Measurements from ENCODE around the gene MYRIP.

Gene MYRIP

DNA sequence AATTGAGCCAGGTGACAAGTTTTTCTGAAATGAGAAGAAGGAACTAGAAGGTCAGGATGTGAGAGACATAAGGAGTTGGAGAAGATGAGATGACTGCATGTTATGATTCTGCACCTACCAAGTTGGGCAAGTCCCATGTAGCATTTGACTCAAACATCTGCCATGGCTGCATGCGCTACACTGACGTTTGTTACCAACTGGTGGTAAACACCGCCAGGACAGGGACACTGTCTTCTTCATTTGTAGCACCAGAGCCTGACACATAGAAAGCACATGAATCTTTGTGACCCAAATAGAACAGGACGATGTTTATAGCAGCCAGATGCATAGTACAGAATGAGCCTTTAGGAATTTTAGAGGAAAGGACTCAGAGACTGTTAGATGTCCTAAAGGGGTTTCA is 236.7 kb downstream of the MYRIP start:
- H3K9ac ChIP-seq (ENCODE audit: low read depth, low read length) = no peak overlapping the region
- H3K4me1 ChIP-seq (ENCODE audit: control insufficient read depth, insufficient read depth, low read length) = no peaks in the 10 kb centered on the region
- H3K36me3 ChIP-seq (ENCODE audit: control insufficient read depth, insufficient read depth, low read length) = no peaks in the 10 kb centered on the region
- no peaks in the 10 kb centered on the region for H3K27me3 ChIP-seq (ENCODE audit: control insufficient read depth, insufficient read depth, low read length)
- H3K4me3 ChIP-seq (ENCODE audit: low read depth, low read length) = no peak overlapping the region
- no peaks in the 10 kb centered on the region for H3K9me3 ChIP-seq (ENCODE audit: control insufficient read depth, insufficient read depth, low read length)

DNA sequence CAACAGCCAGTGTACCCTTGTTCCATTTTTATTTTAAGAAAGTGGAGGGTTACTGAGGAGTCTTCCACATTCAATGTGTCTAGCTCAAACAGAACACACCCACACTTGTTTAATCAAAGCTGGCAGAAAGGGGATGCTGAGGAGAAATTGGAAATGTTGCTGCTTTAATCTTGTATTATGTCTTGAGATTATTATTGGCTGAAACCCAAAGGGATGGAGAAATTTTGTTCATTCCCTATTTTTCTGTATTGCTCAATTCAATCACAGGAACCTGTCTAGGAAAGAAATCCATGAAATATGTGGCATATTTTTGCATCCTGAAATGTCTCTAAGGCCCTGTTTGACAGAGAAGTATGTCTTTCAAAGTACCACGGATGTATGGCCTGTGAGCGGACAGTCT is 238.0 kb downstream of the MYRIP start:
- Histone ChIP-seq H3K9ac (ENCODE audit: low read depth, low read length) (no peak overlapping the region), H3K4me1 (ENCODE audit: control insufficient read depth, insufficient read depth, low read length) (no peaks in the 10 kb centered on the region), H3K4me3 (ENCODE audit: low read depth, low read length) (no peak overlapping the region), H3K36me3 (ENCODE audit: control insufficient read depth, insufficient read depth, low read length) (no peaks in the 10 kb centered on the region), H3K9me3 (ENCODE audit: control insufficient read depth, insufficient read depth, low read length) (no peaks in the 10 kb centered on the region), H3K27me3 (ENCODE audit: control insufficient read depth, insufficient read depth, low read length) (no peaks in the 10 kb centered on the region)

DNA sequence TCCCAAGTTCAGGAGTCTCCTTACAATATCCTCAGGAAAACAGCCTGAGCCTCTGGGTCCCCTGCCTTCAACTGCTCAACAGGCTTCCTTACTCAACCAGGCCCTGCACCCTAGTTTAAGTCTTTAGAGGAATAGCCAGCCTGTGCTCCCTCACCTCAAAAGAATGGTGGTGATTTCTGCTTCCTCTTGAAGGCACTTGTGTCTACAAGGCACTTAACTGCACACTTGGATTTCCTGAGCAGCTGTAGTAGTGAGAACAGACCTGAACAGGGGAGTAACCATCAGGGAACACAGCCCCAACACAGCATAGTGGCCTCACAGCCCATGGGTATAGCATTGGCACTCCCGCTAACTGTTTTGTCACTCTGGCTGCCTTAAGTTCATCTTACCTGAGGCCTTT is 244.3 kb downstream of the MYRIP start:
- H3K36me3 ChIP-seq (ENCODE audit: control insufficient read depth, insufficient read depth, low read length) = no peaks in the 10 kb centered on the region
- H3K9ac ChIP-seq (ENCODE audit: low read depth, low read length) = no peak overlapping the region
- no peak overlapping the region for H3K4me3 ChIP-seq (ENCODE audit: low read depth, low read length)
- no peaks in the 10 kb centered on the region for H3K27me3 ChIP-seq (ENCODE audit: control insufficient read depth, insufficient read depth, low read length)
- H3K9me3 ChIP-seq (ENCODE audit: control insufficient read depth, insufficient read depth, low read length) = no peaks in the 10 kb centered on the region
- H3K4me1 ChIP-seq (ENCODE audit: control insufficient read depth, insufficient read depth, low read length) = no peaks in the 10 kb centered on the region

DNA sequence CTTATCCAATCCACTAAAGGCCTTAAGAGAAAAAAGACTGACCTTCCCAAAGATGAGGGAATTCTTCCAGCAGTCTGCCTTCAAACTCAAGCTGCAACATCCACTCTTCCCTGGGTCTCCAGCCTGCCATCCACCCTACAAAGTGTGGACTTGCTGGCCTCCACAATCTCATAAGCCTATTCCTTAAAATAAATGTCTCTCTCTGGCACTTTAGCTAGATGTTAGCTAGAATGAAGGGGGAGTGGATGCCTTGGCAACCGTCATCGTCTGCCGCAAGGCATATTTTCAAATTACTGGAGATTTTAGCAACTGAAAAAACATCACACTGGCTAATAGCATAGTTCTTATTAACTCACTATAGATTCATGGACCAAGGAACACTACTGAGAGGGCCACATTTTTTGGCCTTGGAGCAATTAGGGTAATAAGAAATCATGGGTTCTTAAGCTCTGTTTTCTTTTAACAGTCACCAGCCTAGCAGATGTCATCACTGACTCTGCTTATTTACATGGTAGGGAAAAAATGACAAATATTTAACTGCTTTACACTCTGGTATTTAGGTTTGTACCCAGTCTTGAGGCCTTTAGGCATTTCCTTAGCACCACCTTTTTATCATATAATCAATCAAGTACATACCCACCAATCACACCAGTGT is 245.3 kb downstream of the MYRIP start:
- H3K4me3 ChIP-seq (ENCODE audit: low read depth, low read length) = no peak overlapping the region
- no peaks in the 10 kb centered on the region for H3K4me1 ChIP-seq (ENCODE audit: control insufficient read depth, insufficient read depth, low read length)
- H3K27me3 ChIP-seq (ENCODE audit: control insufficient read depth, insufficient read depth, low read length) = no peaks in the 10 kb centered on the region
- no peaks in the 10 kb centered on the region for H3K9me3 ChIP-seq (ENCODE audit: control insufficient read depth, insufficient read depth, low read length)
- H3K36me3 ChIP-seq (ENCODE audit: control insufficient read depth, insufficient read depth, low read length) = no peaks in the 10 kb centered on the region
- H3K9ac ChIP-seq (ENCODE audit: low read depth, low read length) = no peak overlapping the region

DNA sequence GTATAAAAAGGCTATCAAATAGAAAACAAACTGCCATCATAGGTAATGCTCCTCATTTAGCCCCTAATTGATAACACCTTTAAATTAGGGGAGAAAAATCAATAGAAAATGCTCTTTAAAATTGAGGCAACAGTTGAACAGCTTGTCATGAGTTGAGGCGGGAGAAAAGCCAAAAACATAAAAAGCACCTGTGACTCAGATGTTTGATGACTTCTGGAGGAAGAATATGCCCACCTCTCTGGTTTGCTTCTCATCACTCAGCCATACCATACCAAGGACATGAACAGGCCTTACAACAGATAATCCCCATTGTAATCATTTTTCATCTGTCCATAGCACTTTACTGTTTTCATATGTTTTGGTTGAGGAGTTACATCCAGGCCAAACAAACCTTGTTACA is 246.0 kb downstream of the MYRIP start:
- no peaks in the 10 kb centered on the region for H3K9me3 ChIP-seq (ENCODE audit: control insufficient read depth, insufficient read depth, low read length)
- H3K9ac ChIP-seq (ENCODE audit: low read depth, low read length) = no peak overlapping the region
- H3K36me3 ChIP-seq (ENCODE audit: control insufficient read depth, insufficient read depth, low read length) = no peaks in the 10 kb centered on the region
- no peaks in the 10 kb centered on the region for H3K4me1 ChIP-seq (ENCODE audit: control insufficient read depth, insufficient read depth, low read length)
- no peak overlapping the region for H3K4me3 ChIP-seq (ENCODE audit: low read depth, low read length)
- no peaks in the 10 kb centered on the region for H3K27me3 ChIP-seq (ENCODE audit: control insufficient read depth, insufficient read depth, low read length)

DNA sequence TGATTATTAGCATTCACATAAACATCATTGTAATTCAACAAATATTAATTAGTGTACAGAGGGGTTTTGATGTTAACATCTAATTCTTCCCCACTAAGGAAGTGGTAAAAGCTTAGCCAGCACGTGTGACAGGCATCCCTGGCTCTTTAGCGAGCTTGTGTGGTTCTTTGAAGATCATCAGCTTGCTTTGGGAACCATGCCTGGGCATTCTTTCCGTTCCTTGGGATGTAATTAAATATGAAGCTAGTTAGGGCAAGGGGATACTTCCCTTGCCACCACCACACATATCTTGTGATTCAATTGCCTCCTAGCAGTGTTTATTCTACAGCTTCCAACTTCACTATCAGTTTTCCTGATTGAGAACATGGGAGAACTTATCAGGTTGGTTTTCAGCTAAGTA is 246.5 kb downstream of the MYRIP start:
- no peak overlapping the region for H3K4me3 ChIP-seq (ENCODE audit: low read depth, low read length)
- no peaks in the 10 kb centered on the region for H3K27me3 ChIP-seq (ENCODE audit: control insufficient read depth, insufficient read depth, low read length)
- H3K4me1 ChIP-seq (ENCODE audit: control insufficient read depth, insufficient read depth, low read length) = no peaks in the 10 kb centered on the region
- H3K36me3 ChIP-seq (ENCODE audit: control insufficient read depth, insufficient read depth, low read length) = no peaks in the 10 kb centered on the region
- H3K9me3 ChIP-seq (ENCODE audit: control insufficient read depth, insufficient read depth, low read length) = no peaks in the 10 kb centered on the region
- no peak overlapping the region for H3K9ac ChIP-seq (ENCODE audit: low read depth, low read length)

DNA sequence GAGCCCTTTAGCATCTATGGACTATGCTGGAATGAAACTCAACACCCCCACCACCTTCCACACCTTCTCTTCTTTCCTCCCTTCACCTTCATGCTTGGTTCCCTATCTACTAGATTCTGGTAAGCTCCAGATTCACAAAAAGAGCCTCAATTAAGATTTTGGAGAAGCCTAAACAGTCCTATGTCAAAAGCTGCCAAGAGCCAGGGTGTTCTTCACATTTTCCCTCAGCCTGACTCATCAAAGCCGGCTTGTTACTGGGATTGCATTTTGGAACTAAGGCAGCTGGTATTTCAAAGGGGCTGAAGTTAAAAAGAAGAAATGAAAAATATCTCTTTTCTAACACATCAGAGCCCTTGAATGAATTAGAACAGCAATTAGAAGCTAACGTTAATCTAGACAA is 247.7 kb downstream of the MYRIP start:
- H3K4me1 ChIP-seq (ENCODE audit: control insufficient read depth, insufficient read depth, low read length) = no peaks in the 10 kb centered on the region
- no peaks in the 10 kb centered on the region for H3K36me3 ChIP-seq (ENCODE audit: control insufficient read depth, insufficient read depth, low read length)
- H3K4me3 ChIP-seq (ENCODE audit: low read depth, low read length) = no peak overlapping the region
- H3K9me3 ChIP-seq (ENCODE audit: control insufficient read depth, insufficient read depth, low read length) = no peaks in the 10 kb centered on the region
- H3K9ac ChIP-seq (ENCODE audit: low read depth, low read length) = no peak overlapping the region
- H3K27me3 ChIP-seq (ENCODE audit: control insufficient read depth, insufficient read depth, low read length) = no peaks in the 10 kb centered on the region

DNA sequence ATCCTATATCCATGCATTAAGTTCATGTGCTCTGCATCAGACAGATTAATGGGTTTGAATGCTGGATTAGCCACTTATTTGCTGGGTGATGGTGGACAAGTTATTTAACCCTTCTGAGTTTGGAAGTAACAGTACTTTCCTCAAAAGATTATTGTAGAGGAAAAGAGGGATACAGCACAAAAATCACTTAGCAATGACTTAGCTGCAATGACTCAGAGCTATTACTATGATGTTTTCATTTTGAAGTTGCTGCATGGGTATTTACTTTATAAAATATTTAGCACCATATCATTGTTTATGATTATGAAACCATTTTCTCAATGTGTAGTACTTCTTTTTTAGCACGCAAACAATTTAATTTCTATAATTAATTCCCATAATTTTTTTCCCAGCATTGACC is 248.4 kb downstream of the MYRIP start:
- Histone ChIP-seq H3K9ac (ENCODE audit: low read depth, low read length) (no peak overlapping the region), H3K4me3 (ENCODE audit: low read depth, low read length) (no peak overlapping the region), H3K4me1 (ENCODE audit: control insufficient read depth, insufficient read depth, low read length) (no peaks in the 10 kb centered on the region), H3K36me3 (ENCODE audit: control insufficient read depth, insufficient read depth, low read length) (no peaks in the 10 kb centered on the region), H3K9me3 (ENCODE audit: control insufficient read depth, insufficient read depth, low read length) (no peaks in the 10 kb centered on the region), H3K27me3 (ENCODE audit: control insufficient read depth, insufficient read depth, low read length) (no peaks in the 10 kb centered on the region)

DNA sequence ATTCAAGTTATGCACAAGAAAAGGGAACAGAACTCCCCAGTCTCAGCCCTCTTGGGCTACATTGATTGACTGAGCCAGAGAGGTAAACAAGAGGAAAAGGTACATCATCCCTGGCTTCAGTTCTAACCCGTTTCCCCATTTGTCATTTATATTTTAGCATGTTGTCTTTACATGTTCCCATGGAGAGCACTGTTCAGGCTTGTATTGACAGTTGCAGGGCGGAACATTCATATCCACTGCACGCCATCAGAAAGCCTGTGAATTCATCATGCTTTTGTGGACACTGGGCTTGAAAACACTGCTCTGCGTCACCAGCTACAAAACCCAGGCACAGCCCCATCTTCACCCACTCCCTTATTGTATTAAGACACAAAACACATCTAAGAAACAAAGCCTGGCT is 259.2 kb downstream of the MYRIP start:
- Histone ChIP-seq H3K9ac (ENCODE audit: low read depth, low read length) (no peak overlapping the region), H3K4me3 (ENCODE audit: low read depth, low read length) (no peak overlapping the region), H3K9me3 (ENCODE audit: control insufficient read depth, insufficient read depth, low read length) (no peaks in the 10 kb centered on the region), H3K4me1 (ENCODE audit: control insufficient read depth, insufficient read depth, low read length) (peaks cover 2% of the 10 kb centered on the region), H3K27me3 (ENCODE audit: control insufficient read depth, insufficient read depth, low read length) (peaks cover 4% of the 10 kb centered on the region), H3K36me3 (ENCODE audit: control insufficient read depth, insufficient read depth, low read length) (no peaks in the 10 kb centered on the region)

DNA sequence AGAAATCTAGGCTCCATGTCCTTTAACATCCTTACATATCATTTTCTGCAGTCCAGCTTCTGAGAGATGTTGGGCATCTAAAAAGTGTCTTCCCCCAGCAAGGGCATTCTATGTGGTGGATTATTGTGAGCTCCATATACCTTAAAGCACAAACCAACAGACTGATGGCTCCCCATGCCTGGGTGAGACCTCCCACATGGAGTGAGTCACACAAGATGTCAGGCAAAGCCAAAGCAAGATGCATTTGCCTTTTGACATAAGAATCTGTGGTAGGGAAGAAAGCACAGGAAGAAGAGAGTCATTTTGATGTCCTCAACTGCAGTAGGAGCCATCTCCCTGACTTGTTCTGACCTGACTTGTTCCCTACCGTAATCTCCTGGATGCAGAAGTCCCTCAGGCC is 261.4 kb downstream of the MYRIP start:
- Histone ChIP-seq H3K9ac (ENCODE audit: low read depth, low read length) (no peak overlapping the region), H3K4me1 (ENCODE audit: control insufficient read depth, insufficient read depth, low read length) (peaks cover 2% of the 10 kb centered on the region), H3K4me3 (ENCODE audit: low read depth, low read length) (no peak overlapping the region), H3K9me3 (ENCODE audit: control insufficient read depth, insufficient read depth, low read length) (no peaks in the 10 kb centered on the region), H3K27me3 (ENCODE audit: control insufficient read depth, insufficient read depth, low read length) (peaks cover 5% of the 10 kb centered on the region), H3K36me3 (ENCODE audit: control insufficient read depth, insufficient read depth, low read length) (no peaks in the 10 kb centered on the region)

DNA sequence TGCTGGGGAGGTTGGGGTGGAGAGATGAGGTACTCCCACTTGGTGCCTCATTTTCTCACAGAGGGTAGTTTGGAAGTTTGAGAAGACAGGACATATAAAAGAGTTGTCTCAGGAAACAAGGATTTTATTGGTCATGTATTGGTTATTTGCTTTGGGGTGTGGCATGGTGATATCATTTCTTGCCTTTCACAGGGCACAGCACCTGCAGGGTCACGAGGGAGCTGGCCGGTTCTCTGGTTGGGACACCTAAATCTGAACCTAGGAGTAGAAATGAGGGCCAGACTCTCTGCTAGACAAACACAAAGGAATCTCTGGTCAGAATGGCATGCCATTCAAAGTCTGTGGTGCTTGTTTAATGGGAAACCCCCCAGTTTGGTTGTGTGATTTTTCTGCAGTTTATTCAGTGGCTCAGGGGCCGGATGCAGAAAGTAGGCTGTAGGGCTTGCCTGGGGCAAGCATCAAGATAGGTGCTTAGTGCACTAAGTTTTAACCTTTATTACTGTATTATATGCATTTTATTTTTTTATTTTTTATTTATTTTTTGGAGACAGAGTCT is 262.4 kb downstream of the MYRIP start:
- Histone ChIP-seq H3K9ac (ENCODE audit: low read depth, low read length) (no peak overlapping the region), H3K36me3 (ENCODE audit: control insufficient read depth, insufficient read depth, low read length) (no peaks in the 10 kb centered on the region), H3K9me3 (ENCODE audit: control insufficient read depth, insufficient read depth, low read length) (no peaks in the 10 kb centered on the region), H3K4me1 (ENCODE audit: control insufficient read depth, insufficient read depth, low read length) (peaks cover 2% of the 10 kb centered on the region), H3K27me3 (ENCODE audit: control insufficient read depth, insufficient read depth, low read length) (peaks cover 5% of the 10 kb centered on the region), H3K4me3 (ENCODE audit: low read depth, low read length) (no peak overlapping the region)

DNA sequence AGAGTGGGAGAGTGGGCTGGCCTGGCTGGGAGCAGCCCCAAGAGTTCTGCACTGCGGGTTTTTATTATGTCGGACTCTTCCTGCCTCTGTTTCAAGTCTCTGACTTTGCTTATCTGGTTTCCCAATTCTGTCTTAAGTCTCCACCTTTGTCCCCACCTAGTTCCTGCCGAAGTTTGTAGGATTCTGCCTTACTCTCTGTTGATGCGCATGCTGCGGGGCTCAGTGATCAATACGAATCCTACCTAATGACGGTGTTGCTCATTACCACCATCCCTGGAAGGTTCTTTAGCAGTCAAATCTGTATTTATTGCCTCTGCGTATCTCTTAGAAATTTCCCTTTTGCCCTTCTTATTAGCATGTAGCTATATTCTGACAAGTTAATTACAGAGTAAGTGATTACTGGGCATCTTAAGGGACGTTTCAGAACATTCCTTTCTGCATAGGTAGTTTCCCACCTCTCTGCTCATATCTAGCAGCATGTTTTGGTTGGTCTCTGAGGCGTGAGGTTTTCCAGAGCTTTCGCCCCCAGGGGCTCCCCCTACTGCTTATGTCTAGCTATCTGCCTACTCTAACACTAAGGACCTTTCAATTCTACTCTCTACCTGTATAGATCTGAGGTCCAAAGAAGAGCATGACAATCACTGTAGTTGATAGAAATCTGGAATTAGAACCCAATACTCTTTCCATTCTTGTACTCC is 264.1 kb downstream of the MYRIP start:
- Histone ChIP-seq H3K27me3 (ENCODE audit: control insufficient read depth, insufficient read depth, low read length) (peaks cover 5% of the 10 kb centered on the region), H3K9me3 (ENCODE audit: control insufficient read depth, insufficient read depth, low read length) (no peaks in the 10 kb centered on the region), H3K4me3 (ENCODE audit: low read depth, low read length) (no peak overlapping the region), H3K9ac (ENCODE audit: low read depth, low read length) (no peak overlapping the region), H3K36me3 (ENCODE audit: control insufficient read depth, insufficient read depth, low read length) (no peaks in the 10 kb centered on the region), H3K4me1 (ENCODE audit: control insufficient read depth, insufficient read depth, low read length) (peaks cover 2% of the 10 kb centered on the region)

Data from iPS-15b (cell line).